MCF 10A (cell line): ENCODE data around the gene NPC1L1. TPM values are rescaled to one million over a fixed set of nuclear protein-coding genes. Genes with fewer than 3 reads are reported as not detected.

Experiments used
- BruUV-seq: library from RNA; stranded (reverse); fragments of 400-500 nt; replicated peaks from 2 replicates; lab custom pipeline; 2021; lab: Mats Ljungman, UMichigan
- CTCF ChIA-PET: fragments of 300-600 bp; sonication (Branson Sonifier 250); formaldehyde crosslinking; extraction: SDS; loops from one replicate; lab custom pipeline; 2021; ENCODE audit warnings: antibody characterized with exemption, inconsistent platforms; lab: Yijun Ruan, JAX
- POLR2A ChIA-PET: fragments of 300-600, 350-650 bp; sonication (Branson Sonifier 250); formaldehyde crosslinking; extraction: SDS; loops from one replicate; lab custom pipeline; 2020; ENCODE audit warnings: antibody characterized with exemption, inconsistent platforms; lab: Yijun Ruan, JAX
- DNase-seq: peaks from one replicate; pipeline ENCODE4 v3.0.0-alpha.2; 2018; ENCODE audit not compliant: unreplicated experiment
- H3K27ac Mint-ChIP-seq: one replicate; pipeline ENCODE4 v1.8.0; 2022; ENCODE audit warnings: mild to moderate bottlenecking, low read depth, mixed read lengths; ENCODE audit not compliant: unreplicated experiment
- H3K27me3 Mint-ChIP-seq: one replicate; pipeline ENCODE4 v1.8.0; 2022; ENCODE audit warnings: mixed read lengths; ENCODE audit not compliant: insufficient read depth, unreplicated experiment
- H3K36me3 Mint-ChIP-seq: one replicate; pipeline ENCODE4 v1.8.0; 2022; ENCODE audit warnings: mild to moderate bottlenecking, moderate library complexity, mixed read lengths; ENCODE audit not compliant: insufficient read depth, unreplicated experiment
- H3K4me1 Mint-ChIP-seq: one replicate; pipeline ENCODE4 v1.8.0; 2022; ENCODE audit warnings: mixed read lengths; ENCODE audit not compliant: insufficient read depth, unreplicated experiment
- H3K4me3 Mint-ChIP-seq: one replicate; pipeline ENCODE4 v1.8.0; 2022; ENCODE audit warnings: mild to moderate bottlenecking, moderate library complexity, mixed read lengths; ENCODE audit not compliant: unreplicated experiment
- H3K9me3 Mint-ChIP-seq: one replicate; pipeline ENCODE4 v1.8.0; 2022; ENCODE audit warnings: mixed read lengths; ENCODE audit not compliant: unreplicated experiment
- intact Hi-C: fragments of 100-400 bp; cut with micrococcal nuclease; formaldehyde crosslinking; loops from 2 replicates; pipeline ENCODE4 v1.14.1; 2022
- total RNA-seq: library from RNA; stranded (reverse); gene quantifications from 2 replicates; pipeline ENCODE4 v1.2.3, GENCODE V29; 2022
- TF ChIP-seq, protein P1 (sequence below): fragments of 200-600 bp; IDR thresholded peaks from one replicate; pipeline ENCODE4 v1.8.0; 2022; ENCODE audit warnings: antibody characterized with exemption, mild to moderate bottlenecking; ENCODE audit not compliant: unreplicated experiment

NPC1L1 gene
- total RNA-seq, 1 experiment from 2014 or later: 0.07 TPM

DNA sequence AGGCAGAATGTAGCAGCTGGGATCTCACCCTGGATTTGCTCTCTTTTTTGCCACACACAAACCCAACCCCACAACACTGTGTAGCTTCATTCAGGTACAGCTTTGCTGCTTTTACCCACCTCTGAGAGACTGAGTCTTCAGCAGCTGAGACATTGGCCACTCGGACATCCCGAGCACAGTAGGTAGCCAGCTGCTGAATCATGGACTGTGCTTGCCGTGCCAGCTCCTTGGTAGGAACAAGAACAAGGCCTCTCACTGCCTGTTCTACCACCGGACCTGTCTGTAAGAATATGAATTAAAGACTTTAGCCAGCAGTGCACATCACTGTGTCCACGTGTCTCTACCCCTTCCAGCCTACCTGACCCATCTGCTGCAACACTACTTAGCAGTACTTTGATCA, 31.6 kb upstream of the NPC1L1 start:
- peak overlapping the region; percentile 98 for H3K4me3 Mint-ChIP-seq
- no peak for DNase-seq
- H3K4me1 Mint-ChIP-seq: peaks cover 21% of the 10 kb centered on the region
- ChIA-PET POLR2A (interaction anchor here (0.5 to 4.5 kb wide), 21 partner anchors 9 to 563 kb away, joined by 3 to 69 read pairs (median 6); partner anchors contain the start of genes H2AZ2, NUDCD3, OGDH and PPIA), CTCF (interaction anchor here (0.6 to 3.9 kb wide), 10 partner anchors 9 to 442 kb away, joined by 3 to 23 read pairs (median 3); no protein-coding TSS in a partner anchor)
- TF ChIP-seq, protein P1, sequence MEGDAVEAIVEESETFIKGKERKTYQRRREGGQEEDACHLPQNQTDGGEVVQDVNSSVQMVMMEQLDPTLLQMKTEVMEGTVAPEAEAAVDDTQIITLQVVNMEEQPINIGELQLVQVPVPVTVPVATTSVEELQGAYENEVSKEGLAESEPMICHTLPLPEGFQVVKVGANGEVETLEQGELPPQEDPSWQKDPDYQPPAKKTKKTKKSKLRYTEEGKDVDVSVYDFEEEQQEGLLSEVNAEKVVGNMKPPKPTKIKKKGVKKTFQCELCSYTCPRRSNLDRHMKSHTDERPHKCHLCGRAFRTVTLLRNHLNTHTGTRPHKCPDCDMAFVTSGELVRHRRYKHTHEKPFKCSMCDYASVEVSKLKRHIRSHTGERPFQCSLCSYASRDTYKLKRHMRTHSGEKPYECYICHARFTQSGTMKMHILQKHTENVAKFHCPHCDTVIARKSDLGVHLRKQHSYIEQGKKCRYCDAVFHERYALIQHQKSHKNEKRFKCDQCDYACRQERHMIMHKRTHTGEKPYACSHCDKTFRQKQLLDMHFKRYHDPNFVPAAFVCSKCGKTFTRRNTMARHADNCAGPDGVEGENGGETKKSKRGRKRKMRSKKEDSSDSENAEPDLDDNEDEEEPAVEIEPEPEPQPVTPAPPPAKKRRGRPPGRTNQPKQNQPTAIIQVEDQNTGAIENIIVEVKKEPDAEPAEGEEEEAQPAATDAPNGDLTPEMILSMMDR: no peak
- H3K27ac Mint-ChIP-seq: peak overlapping the region; percentile 95
- no peaks in the 10 kb centered on the region for H3K27me3 Mint-ChIP-seq
- H3K9me3 Mint-ChIP-seq: no peaks in the 10 kb centered on the region
- BruUV-seq: no TSS peak
- intact Hi-C loops: no loop called here
- H3K36me3 Mint-ChIP-seq: peaks cover 79% of the 10 kb centered on the region

DNA sequence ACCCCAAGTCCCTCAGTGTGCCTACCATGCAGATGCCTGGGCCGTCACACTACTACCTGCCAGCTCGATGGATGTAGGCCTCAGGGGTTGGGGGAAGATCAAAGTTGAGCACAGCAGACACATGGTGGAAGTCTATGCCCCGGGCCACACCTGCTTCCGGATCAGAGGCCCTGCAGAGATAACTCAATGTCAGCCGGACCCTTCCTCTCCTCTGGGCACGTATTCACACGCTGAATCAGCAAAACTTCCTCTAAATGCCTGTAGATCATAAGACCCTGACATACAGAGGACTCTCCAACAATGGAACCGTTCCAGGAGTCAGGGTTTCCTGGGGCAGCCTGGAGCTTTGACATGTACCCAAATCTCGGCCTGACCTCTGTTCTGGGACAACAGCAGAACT, 28.8 kb upstream of the NPC1L1 start:
- TF ChIP-seq, protein P1: no peak
- Mint-ChIP-seq H3K27me3 (no peaks in the 10 kb centered on the region), H3K36me3 (peaks cover 83% of the 10 kb centered on the region), H3K27ac (no peak overlapping the region), H3K4me3 (no peak overlapping the region), H3K4me1 (peaks cover 18% of the 10 kb centered on the region), H3K9me3 (no peaks in the 10 kb centered on the region)
- no TSS peak for BruUV-seq
- no peak for DNase-seq
- intact Hi-C loops: no loop called here
- ChIA-PET CTCF (interaction anchor here (0.5 to 0.6 kb wide), 2 partner anchors 79 to 463 kb away, joined by 4 read pairs; no protein-coding TSS in a partner anchor), POLR2A (interaction anchor here (0.5 kb wide), 1 partner anchor 63 kb away, joined by 3 read pairs; no protein-coding TSS in a partner anchor)

DNA sequence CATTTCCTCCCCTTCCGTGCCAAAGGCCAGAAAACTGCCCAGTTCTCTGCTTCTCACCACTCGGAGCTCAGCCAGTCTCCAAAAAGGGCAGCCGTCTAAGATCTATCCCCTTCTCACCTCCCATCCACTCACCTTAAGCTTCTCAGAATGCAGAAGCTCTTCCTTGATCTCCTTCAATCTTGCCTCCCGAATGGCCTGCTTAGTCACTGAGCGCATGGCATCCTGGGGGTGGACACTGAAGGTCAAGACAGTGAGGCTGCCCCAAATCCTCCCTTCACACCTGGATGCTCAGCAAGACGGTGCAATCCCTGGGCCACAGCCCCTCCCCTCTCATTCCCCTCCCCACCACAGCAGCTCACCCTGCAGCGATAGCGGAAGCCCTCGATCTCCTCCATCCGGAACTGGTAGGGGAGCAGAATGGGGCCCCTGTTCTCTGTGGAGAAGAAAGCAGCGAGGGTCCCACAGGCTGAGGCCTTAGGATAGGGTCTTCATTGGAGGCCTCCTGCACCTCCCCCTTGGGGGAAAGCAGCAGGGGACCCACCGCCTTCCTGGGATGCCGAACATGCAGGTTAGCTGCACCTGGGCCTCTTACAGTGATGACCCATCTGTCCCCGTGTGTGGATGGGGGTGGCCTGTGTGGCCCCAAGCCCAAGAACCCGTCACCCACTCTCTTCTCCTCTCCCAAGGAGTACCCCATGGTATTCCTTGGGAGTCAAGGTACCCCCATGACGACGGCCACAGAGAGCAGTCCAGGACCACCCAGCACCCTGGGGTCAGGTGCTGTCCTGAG, 27.8 kb upstream of the NPC1L1 start:
- intact Hi-C loops: no loop called here
- BruUV-seq: no TSS peak
- POLR2A ChIA-PET: interaction anchor here (0.6 to 0.9 kb wide), 3 partner anchors 11 to 228 kb away, joined by 3 read pairs; no protein-coding TSS in a partner anchor

More for the DNA sequence above, 27.8 kb upstream of the NPC1L1 start:
- DNase-seq: no peak
- no peak overlapping the region for H3K27ac Mint-ChIP-seq
- H3K4me1 Mint-ChIP-seq: peaks cover 10% of the 10 kb centered on the region
- TF ChIP-seq, protein P1: no peak
- no peaks in the 10 kb centered on the region for H3K9me3 Mint-ChIP-seq
- H3K36me3 Mint-ChIP-seq: peaks cover 83% of the 10 kb centered on the region
- no peak overlapping the region for H3K4me3 Mint-ChIP-seq
- CTCF ChIA-PET: interaction anchor here (0.5 to 2.6 kb wide), 8 partner anchors 8 to 458 kb away, joined by 3 to 10 read pairs (median 4); no protein-coding TSS in a partner anchor
- H3K27me3 Mint-ChIP-seq: no peaks in the 10 kb centered on the region
